Panc1 (cell line): ENCODE data around the gene EMP2.

Source experiments
- POLR2AphosphoS5 ChIP-seq: IDR thresholded peaks from 2 replicates; pipeline ENCODE4 v1.6.1; 2012; ENCODE audit warnings: mild to moderate bottlenecking, low read depth, low read length, moderate library complexity
- TF ChIP-seq, protein P1 (sequence below): fragments of 450-650 bp; IDR thresholded peaks from 2 replicates; pipeline ENCODE4 v1.5.1; 2017; ENCODE audit warnings: mild to moderate bottlenecking
- TF ChIP-seq, protein P2 (sequence below), 2 experiments: IDR thresholded peaks; 2 replicates each; pipeline ENCODE4 v1.6.1; 2011 to 2012; ENCODE audit warnings: low read depth in 2 of 2, control low read depth in 1 of 2, low read length in 1 of 2, mild to moderate bottlenecking in 1 of 2, moderate library complexity in 1 of 2; ENCODE audit not compliant: insufficient read depth in 1 of 2

DNA sequence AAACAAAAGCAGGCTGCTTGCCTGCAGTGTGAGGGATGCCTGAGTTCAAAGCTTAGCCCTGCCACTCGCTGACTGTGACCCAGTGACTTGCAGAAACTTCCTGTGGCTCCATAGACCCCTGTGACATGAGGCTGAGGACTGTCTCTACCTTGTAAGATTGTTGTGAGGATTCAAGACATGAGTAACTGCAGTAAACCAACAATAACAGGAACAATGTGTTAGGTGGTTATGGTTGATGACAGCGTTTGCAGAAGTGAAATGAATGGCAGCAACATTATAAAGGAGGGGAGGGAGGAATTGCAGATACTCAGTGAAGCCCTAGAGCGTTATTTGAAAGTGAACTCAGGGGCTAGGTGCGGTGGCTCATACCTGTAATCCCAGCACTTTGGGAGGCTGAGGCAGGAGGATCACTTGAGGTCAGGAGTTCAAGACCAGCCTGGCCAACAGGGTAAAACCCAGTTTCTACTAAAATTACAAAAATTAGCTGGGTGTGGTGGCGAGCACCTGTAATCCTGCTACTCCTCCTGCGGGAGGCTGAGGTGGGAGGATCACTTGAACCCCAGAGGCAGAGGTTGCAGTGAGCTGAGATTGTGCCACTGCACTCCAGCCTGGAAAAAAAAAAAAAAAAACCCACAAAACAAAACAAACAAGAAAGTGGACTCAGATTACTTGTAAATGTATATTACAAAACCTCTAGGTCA is 33.5 kb upstream of the EMP2 start:
- TF ChIP-seq, protein P1, sequence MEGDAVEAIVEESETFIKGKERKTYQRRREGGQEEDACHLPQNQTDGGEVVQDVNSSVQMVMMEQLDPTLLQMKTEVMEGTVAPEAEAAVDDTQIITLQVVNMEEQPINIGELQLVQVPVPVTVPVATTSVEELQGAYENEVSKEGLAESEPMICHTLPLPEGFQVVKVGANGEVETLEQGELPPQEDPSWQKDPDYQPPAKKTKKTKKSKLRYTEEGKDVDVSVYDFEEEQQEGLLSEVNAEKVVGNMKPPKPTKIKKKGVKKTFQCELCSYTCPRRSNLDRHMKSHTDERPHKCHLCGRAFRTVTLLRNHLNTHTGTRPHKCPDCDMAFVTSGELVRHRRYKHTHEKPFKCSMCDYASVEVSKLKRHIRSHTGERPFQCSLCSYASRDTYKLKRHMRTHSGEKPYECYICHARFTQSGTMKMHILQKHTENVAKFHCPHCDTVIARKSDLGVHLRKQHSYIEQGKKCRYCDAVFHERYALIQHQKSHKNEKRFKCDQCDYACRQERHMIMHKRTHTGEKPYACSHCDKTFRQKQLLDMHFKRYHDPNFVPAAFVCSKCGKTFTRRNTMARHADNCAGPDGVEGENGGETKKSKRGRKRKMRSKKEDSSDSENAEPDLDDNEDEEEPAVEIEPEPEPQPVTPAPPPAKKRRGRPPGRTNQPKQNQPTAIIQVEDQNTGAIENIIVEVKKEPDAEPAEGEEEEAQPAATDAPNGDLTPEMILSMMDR, result no peak
- TF ChIP-seq POLR2AphosphoS5, result no peak
- TF ChIP-seq, protein P2, sequence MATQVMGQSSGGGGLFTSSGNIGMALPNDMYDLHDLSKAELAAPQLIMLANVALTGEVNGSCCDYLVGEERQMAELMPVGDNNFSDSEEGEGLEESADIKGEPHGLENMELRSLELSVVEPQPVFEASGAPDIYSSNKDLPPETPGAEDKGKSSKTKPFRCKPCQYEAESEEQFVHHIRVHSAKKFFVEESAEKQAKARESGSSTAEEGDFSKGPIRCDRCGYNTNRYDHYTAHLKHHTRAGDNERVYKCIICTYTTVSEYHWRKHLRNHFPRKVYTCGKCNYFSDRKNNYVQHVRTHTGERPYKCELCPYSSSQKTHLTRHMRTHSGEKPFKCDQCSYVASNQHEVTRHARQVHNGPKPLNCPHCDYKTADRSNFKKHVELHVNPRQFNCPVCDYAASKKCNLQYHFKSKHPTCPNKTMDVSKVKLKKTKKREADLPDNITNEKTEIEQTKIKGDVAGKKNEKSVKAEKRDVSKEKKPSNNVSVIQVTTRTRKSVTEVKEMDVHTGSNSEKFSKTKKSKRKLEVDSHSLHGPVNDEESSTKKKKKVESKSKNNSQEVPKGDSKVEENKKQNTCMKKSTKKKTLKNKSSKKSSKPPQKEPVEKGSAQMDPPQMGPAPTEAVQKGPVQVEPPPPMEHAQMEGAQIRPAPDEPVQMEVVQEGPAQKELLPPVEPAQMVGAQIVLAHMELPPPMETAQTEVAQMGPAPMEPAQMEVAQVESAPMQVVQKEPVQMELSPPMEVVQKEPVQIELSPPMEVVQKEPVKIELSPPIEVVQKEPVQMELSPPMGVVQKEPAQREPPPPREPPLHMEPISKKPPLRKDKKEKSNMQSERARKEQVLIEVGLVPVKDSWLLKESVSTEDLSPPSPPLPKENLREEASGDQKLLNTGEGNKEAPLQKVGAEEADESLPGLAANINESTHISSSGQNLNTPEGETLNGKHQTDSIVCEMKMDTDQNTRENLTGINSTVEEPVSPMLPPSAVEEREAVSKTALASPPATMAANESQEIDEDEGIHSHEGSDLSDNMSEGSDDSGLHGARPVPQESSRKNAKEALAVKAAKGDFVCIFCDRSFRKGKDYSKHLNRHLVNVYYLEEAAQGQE (IDR thresholded peaks at IDR 0.05; ENCODE audit: insufficient read depth in 1 of 2, low read depth in 2 of 2, low read length in 1 of 2), result no peak
